Mucosa of stomach (tissue), 1 donor: ENCODE results near the gene SRSF12.
"Not testable (repeated sequence)": the region's sequence is repeated elsewhere in the genome, so short reads cannot be mapped to it uniquely, and the experiment has no call there.

Experiments
- H3K27me3 ChIP-seq: one replicate; pipeline ENCODE4 v1.7.0; 2013; ENCODE audit warnings: mild to moderate bottlenecking, low read length; ENCODE audit not compliant: control insufficient read depth, insufficient read depth
- H3K36me3 ChIP-seq: one replicate; pipeline ENCODE4 v1.7.0; 2013; ENCODE audit warnings: low read length; ENCODE audit not compliant: control insufficient read depth, insufficient read depth
- H3K4me1 ChIP-seq: one replicate; pipeline ENCODE4 v1.7.0; 2013; ENCODE audit warnings: mild to moderate bottlenecking, low read length; ENCODE audit not compliant: control insufficient read depth, insufficient read depth
- H3K4me3 ChIP-seq: one replicate; pipeline ENCODE4 v1.7.0; 2013; ENCODE audit warnings: low read length
- H3K9ac ChIP-seq: one replicate; pipeline ENCODE4 v1.7.0; 2013; ENCODE audit warnings: mild to moderate bottlenecking, low read length, moderate library complexity
- H3K9me3 ChIP-seq: one replicate; pipeline ENCODE4 v1.7.0; 2013; ENCODE audit warnings: mild to moderate bottlenecking, low read length, moderate library complexity; ENCODE audit not compliant: control insufficient read depth
- donor health status: Pancreatic carcinoma.

The SRSF12 gene

DNA sequence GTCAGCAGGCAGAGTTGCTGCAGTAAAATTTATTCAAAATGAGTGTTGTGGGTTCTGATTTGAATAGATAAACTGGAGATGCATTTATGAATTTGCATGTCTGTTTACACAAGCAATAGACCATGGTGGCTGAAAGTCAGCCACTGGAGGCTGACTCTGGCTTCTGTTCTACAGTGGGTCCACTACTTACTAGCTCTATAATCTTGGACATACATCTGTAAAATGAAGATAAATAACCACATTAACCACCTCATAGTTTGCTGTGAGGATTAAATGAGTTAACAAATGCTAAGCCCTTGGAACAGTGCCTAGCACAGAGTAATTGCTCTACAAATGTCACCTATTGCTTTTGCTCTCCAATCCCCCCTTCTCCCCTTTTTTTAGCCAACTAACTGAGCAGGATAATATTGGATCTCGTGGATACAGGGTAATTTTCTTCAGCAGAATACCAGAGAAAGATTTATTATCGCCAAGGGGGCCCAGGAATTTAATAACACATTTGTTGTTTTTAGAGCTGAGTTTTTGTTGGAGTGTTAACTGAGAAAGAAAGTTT lies 26.6 kb upstream of the SRSF12 start:
- Histone ChIP-seq H3K9ac (no peak overlapping the region), H3K36me3 (no peaks in the 10 kb centered on the region), H3K4me1 (peaks cover 19% of the 10 kb centered on the region), H3K27me3 (no peaks in the 10 kb centered on the region), H3K4me3 (no peak overlapping the region), H3K9me3 (no peaks in the 10 kb centered on the region)

DNA sequence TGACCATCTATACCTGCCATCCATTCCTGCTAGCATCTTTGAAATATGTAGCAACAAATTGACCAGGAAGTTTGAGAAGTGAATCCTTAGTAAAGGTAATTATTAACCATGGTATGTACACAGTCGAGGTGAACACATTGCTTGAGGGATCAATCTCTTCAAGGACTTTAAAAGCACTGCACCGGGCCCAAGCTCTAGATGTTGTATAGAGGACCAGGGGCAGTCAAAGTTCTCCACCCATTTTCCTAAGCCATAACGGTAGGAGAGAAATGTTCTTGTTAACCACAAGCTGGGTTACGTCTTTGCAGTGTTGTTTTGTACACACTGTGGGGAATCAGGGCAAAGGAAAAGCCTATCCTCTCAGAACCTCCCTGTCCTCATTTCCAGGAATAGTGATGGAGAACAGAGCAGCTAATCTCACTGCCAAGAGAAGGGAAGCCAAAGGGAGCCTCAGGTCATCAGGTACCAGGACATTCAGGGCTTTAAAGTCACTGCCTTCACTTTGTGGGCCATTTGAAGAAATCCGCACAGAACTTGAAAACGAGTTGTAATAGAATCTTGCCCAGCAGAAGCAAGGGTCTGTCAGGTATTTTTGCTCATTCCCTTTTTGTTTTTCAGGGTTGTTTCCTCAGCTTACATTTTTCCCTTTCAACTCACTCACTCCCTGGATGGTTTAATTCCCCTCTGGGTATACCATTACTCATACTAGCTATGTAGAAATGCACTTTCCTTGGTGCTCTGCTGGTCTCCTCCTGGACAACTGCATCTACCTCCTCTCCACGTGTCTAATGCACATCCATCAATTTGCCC lies 22.7 kb upstream of the SRSF12 start:
- no peak overlapping the region for H3K9ac ChIP-seq
- no peak overlapping the region for H3K4me3 ChIP-seq
- H3K9me3 ChIP-seq = no peaks in the 10 kb centered on the region
- H3K27me3 ChIP-seq = no peaks in the 10 kb centered on the region
- peaks cover 20% of the 10 kb centered on the region for H3K4me1 ChIP-seq
- H3K36me3 ChIP-seq = no peaks in the 10 kb centered on the region

DNA sequence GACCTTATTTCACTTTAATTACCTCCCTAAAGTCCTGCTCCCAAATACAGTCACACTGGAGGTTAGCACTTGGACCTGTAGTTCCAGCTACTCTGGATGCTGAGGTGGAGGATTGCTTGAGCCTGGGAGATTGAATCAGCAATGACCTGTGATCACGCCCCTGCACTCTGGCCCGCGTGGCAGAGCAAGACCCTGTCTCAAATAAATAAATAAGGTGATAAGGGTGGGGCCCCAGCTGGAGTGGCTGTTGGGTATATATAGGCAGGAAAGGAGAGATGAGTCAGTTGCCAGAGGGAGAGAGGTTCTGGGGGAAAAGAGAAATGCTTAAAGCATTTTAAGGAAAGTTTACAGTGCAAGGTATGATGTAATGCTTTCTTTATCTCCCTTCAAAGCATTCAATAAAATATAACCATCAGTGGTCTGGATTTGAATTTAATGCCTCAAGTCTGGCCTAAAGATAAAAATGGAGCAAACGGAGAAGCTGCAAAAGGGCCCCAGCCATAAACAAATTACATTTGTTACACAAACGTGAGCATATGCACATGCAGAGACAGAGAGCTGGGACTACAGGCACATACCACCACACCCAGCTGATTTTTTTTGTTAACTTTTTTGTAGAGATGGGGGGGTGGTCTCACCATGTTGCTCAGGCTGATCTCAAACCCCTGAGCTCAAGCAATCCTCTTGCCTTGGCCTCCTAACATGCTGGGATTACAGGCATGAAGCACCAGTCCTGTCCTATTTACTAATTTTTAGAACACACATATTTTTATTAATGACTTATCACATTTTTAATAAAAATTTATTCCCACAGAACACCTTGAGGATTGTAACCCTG lies 21.9 kb upstream of the SRSF12 start:
- Histone ChIP-seq H3K27me3 (no peaks in the 10 kb centered on the region), H3K36me3 (no peaks in the 10 kb centered on the region), H3K4me3 (no peak overlapping the region), H3K9ac (no peak overlapping the region), H3K4me1 (peaks cover 20% of the 10 kb centered on the region), H3K9me3 (no peaks in the 10 kb centered on the region)

DNA sequence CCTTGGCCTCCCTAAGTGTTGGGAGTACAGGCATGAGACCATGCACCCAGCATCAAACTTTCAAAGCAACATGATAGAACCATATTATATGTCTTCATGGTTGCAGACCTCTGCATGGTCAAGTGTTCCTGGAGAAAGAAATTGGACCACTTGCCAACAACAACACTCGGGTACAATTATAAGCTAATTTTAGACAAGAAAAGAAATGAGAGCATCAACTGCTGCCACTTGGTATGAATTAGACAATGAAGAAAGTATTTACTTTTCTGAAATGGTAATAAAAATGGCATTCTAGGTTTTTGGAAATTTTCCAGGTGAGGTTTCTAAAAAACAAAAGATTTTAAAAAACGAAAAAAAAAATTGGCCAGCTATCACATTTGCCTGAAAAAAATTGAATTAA lies 20.3 kb upstream of the SRSF12 start:
- H3K27me3 ChIP-seq = no peaks in the 10 kb centered on the region
- no peak overlapping the region for H3K4me3 ChIP-seq
- peaks cover 20% of the 10 kb centered on the region for H3K4me1 ChIP-seq
- no peaks in the 10 kb centered on the region for H3K36me3 ChIP-seq
- H3K9me3 ChIP-seq = no peaks in the 10 kb centered on the region
- H3K9ac ChIP-seq = no peak overlapping the region

GRCh38 chr6:89134723-89135122 lies 16.9 kb upstream of the SRSF12 start:
- peaks cover 9% of the 10 kb centered on the region for H3K4me1 ChIP-seq
- H3K36me3 ChIP-seq = no peaks in the 10 kb centered on the region
- H3K4me3 ChIP-seq = no peak overlapping the region
- no peaks in the 10 kb centered on the region for H3K27me3 ChIP-seq
- H3K9ac ChIP-seq = no peak overlapping the region
- no peaks in the 10 kb centered on the region for H3K9me3 ChIP-seq

DNA sequence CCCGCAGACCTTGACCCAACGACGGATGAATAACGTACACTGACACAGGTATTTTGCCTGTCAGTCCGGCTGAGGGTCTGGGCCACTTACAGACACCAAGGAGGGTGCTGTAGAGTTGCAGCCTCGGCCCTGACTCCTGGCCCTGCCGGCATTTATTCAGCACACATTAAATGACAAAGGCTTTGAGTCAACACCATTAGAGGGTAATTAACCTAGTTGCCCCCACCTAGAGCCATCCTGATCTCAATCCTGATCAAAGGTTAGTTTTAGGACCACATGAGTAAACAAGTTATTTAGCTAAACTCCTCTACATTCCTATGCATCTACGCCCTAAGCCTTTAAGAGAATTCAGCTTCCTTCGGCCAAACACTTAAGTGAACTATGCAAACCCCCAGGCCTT lies 16.1 kb upstream of the SRSF12 start:
- no peak overlapping the region for H3K4me3 ChIP-seq
- H3K9me3 ChIP-seq = no peaks in the 10 kb centered on the region
- no peaks in the 10 kb centered on the region for H3K36me3 ChIP-seq
- no peaks in the 10 kb centered on the region for H3K27me3 ChIP-seq
- H3K9ac ChIP-seq = no peak overlapping the region
- peaks cover 1% of the 10 kb centered on the region for H3K4me1 ChIP-seq

GRCh38 chr6:89132057-89132456 lies 14.2 kb upstream of the SRSF12 start:
- no peaks in the 10 kb centered on the region for H3K4me1 ChIP-seq
- no peaks in the 10 kb centered on the region for H3K27me3 ChIP-seq
- no peaks in the 10 kb centered on the region for H3K9me3 ChIP-seq
- H3K9ac ChIP-seq = no peak overlapping the region
- H3K36me3 ChIP-seq = no peaks in the 10 kb centered on the region
- H3K4me3 ChIP-seq = no peak overlapping the region

GRCh38 chr6:89131599-89131998 lies 13.7 kb upstream of the SRSF12 start:
- Histone ChIP-seq H3K36me3 (no peaks in the 10 kb centered on the region), H3K9ac (no peak overlapping the region), H3K4me3 (no peak overlapping the region), H3K9me3 (no peaks in the 10 kb centered on the region), H3K27me3 (no peaks in the 10 kb centered on the region), H3K4me1 (no peaks in the 10 kb centered on the region)

- not testable (repeated sequence) for H3K27me3 ChIP-seq, H3K4me3 ChIP-seq, H3K9me3 ChIP-seq, H3K9ac ChIP-seq, H3K36me3 ChIP-seq, H3K4me1 ChIP-seq
Observed at GRCh38 chr6:89128256-89128671, 10.4 kb upstream of the SRSF12 start.

GRCh38 chr6:89122625-89123024 lies 4.8 kb upstream of the SRSF12 start:
- Histone ChIP-seq H3K27me3 (peaks cover 4% of the 10 kb centered on the region), H3K9ac (no peak overlapping the region), H3K9me3 (no peaks in the 10 kb centered on the region), H3K36me3 (no peaks in the 10 kb centered on the region), H3K4me1 (no peaks in the 10 kb centered on the region), H3K4me3 (no peak overlapping the region)

GRCh38 chr6:89121934-89122333 lies 4.1 kb upstream of the SRSF12 start:
- H3K4me3 ChIP-seq = no peak overlapping the region
- peaks cover 3% of the 10 kb centered on the region for H3K4me1 ChIP-seq
- no peaks in the 10 kb centered on the region for H3K9me3 ChIP-seq

GRCh38 chr6:89120371-89120770 lies 2.5 kb upstream of the SRSF12 start:
- H3K9ac ChIP-seq = no peak overlapping the region

More at GRCh38 chr6:89121934-89122333, 4.1 kb upstream of the SRSF12 start:
- no peak overlapping the region for H3K9ac ChIP-seq
- peaks cover 4% of the 10 kb centered on the region for H3K27me3 ChIP-seq
- no peaks in the 10 kb centered on the region for H3K36me3 ChIP-seq

More at GRCh38 chr6:89120371-89120770, 2.5 kb upstream of the SRSF12 start:
- Histone ChIP-seq H3K27me3 (peaks cover 4% of the 10 kb centered on the region), H3K4me1 (peaks cover 6% of the 10 kb centered on the region), H3K9me3 (no peaks in the 10 kb centered on the region), H3K36me3 (no peaks in the 10 kb centered on the region), H3K4me3 (no peak overlapping the region)
